HepG2 (cell line): Measurements from ENCODE around the gene MUCL3. TPM values are rescaled to one million over a fixed set of nuclear protein-coding genes. Genes with fewer than 3 reads are reported as not detected.
A peak's percentile ranks its signal among the peaks of the same experiment; 100 is the strongest.

ENCODE experiments used
- ATM ChIP-seq: fragments of 450-650 bp; IDR thresholded peaks from 2 replicates; pipeline ENCODE4 v1.7.1; 2017; ENCODE audit warnings: mild to moderate bottlenecking, borderline replicate concordance
- BRCA1 ChIP-seq: sonication (generic); formaldehyde crosslinking; IDR thresholded peaks from 2 replicates; pipeline ENCODE4 v1.4.0; 2020; ENCODE audit warnings: missing genetic modification reagents
- HES4 ChIP-seq: sonication (generic); formaldehyde crosslinking; IDR thresholded peaks from 2 replicates; pipeline ENCODE4 v1.9.0; 2021; ENCODE audit warnings: mild to moderate bottlenecking, missing genetic modification reagents, borderline replicate concordance
- MEIS1 ChIP-seq: sonication (generic); formaldehyde crosslinking; IDR thresholded peaks from 2 replicates; pipeline ENCODE4 v1.9.0; 2021; ENCODE audit warnings: mild to moderate bottlenecking, missing genetic modification reagents, moderate library complexity, borderline replicate concordance
- NR2C2 ChIP-seq: sonication (generic); formaldehyde crosslinking; IDR thresholded peaks from 2 replicates; pipeline ENCODE4 v1.4.0; 2020; ENCODE audit warnings: missing genetic modification reagents, mild to moderate bottlenecking, moderate library complexity, borderline replicate concordance
- PCBP2 ChIP-seq: fragments of 200-400 bp; formaldehyde crosslinking; optimal IDR thresholded peaks from 2 replicates; pipeline ENCODE3; 2018; ENCODE audit warnings: low read length, low read depth; ENCODE audit not compliant: poor library complexity, severe bottlenecking
- PRPF4 ChIP-seq: fragments of 200-400 bp; formaldehyde crosslinking; IDR thresholded peaks from 2 replicates; pipeline ENCODE4 v1.6.1; 2016; ENCODE audit warnings: low read length, low read depth; ENCODE audit not compliant: poor library complexity, severe bottlenecking
- PTBP1 ChIP-seq: fragments of 200-400 bp; formaldehyde crosslinking; IDR thresholded peaks from 2 replicates; pipeline ENCODE4 v1.6.1; 2018; ENCODE audit warnings: low read length, low read depth; ENCODE audit not compliant: poor library complexity, severe bottlenecking
- ZMYM4 ChIP-seq: sonication (generic); formaldehyde crosslinking; IDR thresholded peaks from 2 replicates; pipeline ENCODE4 v1.8.1; 2023; ENCODE audit warnings: mild to moderate bottlenecking, missing genetic modification reagents
- ZNF354B ChIP-seq: sonication (generic); formaldehyde crosslinking; IDR thresholded peaks from 2 replicates; pipeline ENCODE4 v1.8.0; 2022; ENCODE audit warnings: mild to moderate bottlenecking, missing genetic modification reagents
- ZNF782 ChIP-seq: sonication (generic); formaldehyde crosslinking; IDR thresholded peaks from 2 replicates; pipeline ENCODE4 v1.4.0; 2020; ENCODE audit warnings: missing genetic modification reagents, mild to moderate bottlenecking, borderline replicate concordance
- ZZZ3 ChIP-seq: sonication (generic); formaldehyde crosslinking; IDR thresholded peaks from 2 replicates; pipeline ENCODE4 v1.4.0; 2020; ENCODE audit warnings: missing genetic modification reagents, mild to moderate bottlenecking, borderline replicate concordance
- polyA plus RNA-seq, 8 experiments: library from polyadenylated mRNA; depleted of rRNA in 3 of 8; stranded (reverse) in 7 of 8; unstranded in 1 of 8; fragments of >200 nt; fragmentation: Illumina TruSeq in 4 of 8; extraction: Trizol in 4 of 8; gene quantifications; 2 replicates each; pipeline versions ENCODE4 v1.2.1 to v1.2.3, GENCODE V29; 2011 to 2016; ENCODE audit warnings: low read depth in 4 of 8, missing spikeins in 1 of 8, mixed read lengths in 1 of 8; ENCODE audit not compliant: insufficient read depth in 1 of 8
- total RNA-seq, 5 experiments: library from RNA; depleted of rRNA; stranded (reverse); fragments of >200 nt; fragmentation: Illumina TruSeq; extraction: Trizol; gene quantifications; 2 replicates each; pipeline ENCODE4 v1.2.3, GENCODE V29; 2016; ENCODE audit warnings: low read depth in 1 of 5
- TF ChIP-seq, protein P1 (sequence below): IDR thresholded peaks from 2 replicates; pipeline ENCODE4 v1.6.1; 2016; ENCODE audit warnings: mild to moderate bottlenecking, missing biosample characterization, missing genetic modification reagents
- TF ChIP-seq, protein P2 (sequence below): sonication (generic); formaldehyde crosslinking; IDR thresholded peaks from 2 replicates; pipeline ENCODE4 v1.5.0; 2020; ENCODE audit warnings: mild to moderate bottlenecking, missing genetic modification reagents
- TF ChIP-seq, protein P3 (sequence below): sonication (generic); formaldehyde crosslinking; IDR thresholded peaks from 2 replicates; pipeline ENCODE4 v1.4.0; 2020; ENCODE audit warnings: missing genetic modification reagents, borderline replicate concordance
- TF ChIP-seq, protein P4 (sequence below): sonication (generic); formaldehyde crosslinking; conservative IDR thresholded peaks from 2 replicates; pipeline ENCODE4 v1.4.0; 2020; ENCODE audit warnings: missing genetic modification reagents
- TF ChIP-seq, protein P5 (sequence below): sonication (generic); formaldehyde crosslinking; IDR thresholded peaks from 2 replicates; pipeline ENCODE4 v1.4.0; 2020; ENCODE audit warnings: missing genetic modification reagents

Gene MUCL3
- total and polyA plus RNA-seq, 2 of the 13 experiments (the other 11 are each of a cell fraction or from before 2014, with no cell fraction given) = not detected

DNA sequence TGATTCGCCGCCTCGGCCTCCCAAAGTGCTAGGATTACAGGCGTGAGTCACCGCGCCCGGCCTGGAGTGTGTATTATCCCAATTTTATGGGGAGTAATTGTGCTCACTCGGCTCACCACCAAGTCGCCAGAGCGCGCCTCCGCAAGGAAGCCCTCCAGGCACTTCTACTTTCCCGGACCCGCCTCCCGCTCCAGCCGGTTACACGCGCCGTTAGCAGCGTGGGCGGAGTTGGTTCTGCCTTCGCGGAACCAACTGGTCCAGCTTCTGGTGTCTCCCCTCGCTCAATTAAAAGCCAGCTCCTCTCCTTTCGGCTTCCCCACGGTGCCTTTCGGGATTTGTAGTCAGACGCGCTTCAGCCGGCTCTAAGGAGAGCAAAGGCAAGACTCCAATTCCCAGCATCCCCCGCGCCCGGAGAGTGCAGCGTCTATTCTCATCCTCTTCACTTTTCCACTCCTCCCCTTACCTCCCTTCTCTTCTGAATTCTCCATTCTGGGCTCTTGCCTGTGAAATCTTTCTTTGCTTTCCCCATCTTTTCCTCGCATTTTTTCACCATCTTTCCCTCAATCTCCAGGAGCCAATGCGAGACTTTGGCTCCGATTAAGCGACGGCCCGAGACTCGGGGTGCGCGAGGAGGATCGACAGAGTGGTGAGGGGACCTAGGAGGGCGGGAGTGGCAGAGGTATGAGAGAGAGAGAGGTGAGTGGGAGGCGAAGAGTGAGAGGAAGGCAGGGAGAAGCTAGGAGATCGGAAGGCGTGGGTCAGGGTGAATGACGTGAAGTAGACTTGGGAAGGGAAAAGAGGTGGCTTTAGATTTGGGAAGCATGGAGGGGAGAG lies 32.8 kb upstream of the MUCL3 start, which contains the start of gene GTF2H4 (continued):
- TF ChIP-seq, protein P1, sequence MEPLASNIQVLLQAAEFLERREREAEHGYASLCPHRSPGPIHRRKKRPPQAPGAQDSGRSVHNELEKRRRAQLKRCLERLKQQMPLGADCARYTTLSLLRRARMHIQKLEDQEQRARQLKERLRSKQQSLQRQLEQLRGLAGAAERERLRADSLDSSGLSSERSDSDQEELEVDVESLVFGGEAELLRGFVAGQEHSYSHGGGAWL (CRISPR knock-in tag) = peak; percentile 81
- TF ChIP-seq, protein P2, sequence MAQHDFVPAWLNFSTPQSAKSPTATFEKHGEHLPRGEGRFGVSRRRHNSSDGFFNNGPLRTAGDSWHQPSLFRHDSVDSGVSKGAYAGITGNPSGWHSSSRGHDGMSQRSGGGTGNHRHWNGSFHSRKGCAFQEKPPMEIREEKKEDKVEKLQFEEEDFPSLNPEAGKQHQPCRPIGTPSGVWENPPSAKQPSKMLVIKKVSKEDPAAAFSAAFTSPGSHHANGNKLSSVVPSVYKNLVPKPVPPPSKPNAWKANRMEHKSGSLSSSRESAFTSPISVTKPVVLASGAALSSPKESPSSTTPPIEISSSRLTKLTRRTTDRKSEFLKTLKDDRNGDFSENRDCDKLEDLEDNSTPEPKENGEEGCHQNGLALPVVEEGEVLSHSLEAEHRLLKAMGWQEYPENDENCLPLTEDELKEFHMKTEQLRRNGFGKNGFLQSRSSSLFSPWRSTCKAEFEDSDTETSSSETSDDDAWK (CRISPR knock-in tag) = no peak
- TF ChIP-seq NR2C2 (CRISPR knock-in tag) (peak; percentile 92), PTBP1 (peak; percentile 93), PRPF4 (no peak), BRCA1 (no peak), PCBP2 (peak; percentile 40), ZNF782 (CRISPR knock-in tag) (peak; percentile 56; the same call in 1 of the 2 replicates), ZZZ3 (peak; percentile 97), ZNF354B (no peak; the same call in 1 of the 2 replicates), MEIS1 (CRISPR knock-in tag) (peak; percentile 16; the same call in 1 of the 2 replicates), ATM (no peak), ZMYM4 (CRISPR knock-in tag) (peak; percentile 74), HES4 (peak; percentile 75; the same call in 1 of the 2 replicates)
- TF ChIP-seq, protein P3, sequence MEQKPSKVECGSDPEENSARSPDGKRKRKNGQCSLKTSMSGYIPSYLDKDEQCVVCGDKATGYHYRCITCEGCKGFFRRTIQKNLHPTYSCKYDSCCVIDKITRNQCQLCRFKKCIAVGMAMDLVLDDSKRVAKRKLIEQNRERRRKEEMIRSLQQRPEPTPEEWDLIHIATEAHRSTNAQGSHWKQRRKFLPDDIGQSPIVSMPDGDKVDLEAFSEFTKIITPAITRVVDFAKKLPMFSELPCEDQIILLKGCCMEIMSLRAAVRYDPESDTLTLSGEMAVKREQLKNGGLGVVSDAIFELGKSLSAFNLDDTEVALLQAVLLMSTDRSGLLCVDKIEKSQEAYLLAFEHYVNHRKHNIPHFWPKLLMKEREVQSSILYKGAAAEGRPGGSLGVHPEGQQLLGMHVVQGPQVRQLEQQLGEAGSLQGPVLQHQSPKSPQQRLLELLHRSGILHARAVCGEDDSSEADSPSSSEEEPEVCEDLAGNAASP (CRISPR knock-in tag) = peak; percentile 69; the same call in 1 of the 2 replicates
- TF ChIP-seq, protein P4, sequence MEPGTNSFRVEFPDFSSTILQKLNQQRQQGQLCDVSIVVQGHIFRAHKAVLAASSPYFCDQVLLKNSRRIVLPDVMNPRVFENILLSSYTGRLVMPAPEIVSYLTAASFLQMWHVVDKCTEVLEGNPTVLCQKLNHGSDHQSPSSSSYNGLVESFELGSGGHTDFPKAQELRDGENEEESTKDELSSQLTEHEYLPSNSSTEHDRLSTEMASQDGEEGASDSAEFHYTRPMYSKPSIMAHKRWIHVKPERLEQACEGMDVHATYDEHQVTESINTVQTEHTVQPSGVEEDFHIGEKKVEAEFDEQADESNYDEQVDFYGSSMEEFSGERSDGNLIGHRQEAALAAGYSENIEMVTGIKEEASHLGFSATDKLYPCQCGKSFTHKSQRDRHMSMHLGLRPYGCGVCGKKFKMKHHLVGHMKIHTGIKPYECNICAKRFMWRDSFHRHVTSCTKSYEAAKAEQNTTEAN (CRISPR knock-in tag) = no peak; the same call in 1 of the 2 replicates
- TF ChIP-seq, protein P5, sequence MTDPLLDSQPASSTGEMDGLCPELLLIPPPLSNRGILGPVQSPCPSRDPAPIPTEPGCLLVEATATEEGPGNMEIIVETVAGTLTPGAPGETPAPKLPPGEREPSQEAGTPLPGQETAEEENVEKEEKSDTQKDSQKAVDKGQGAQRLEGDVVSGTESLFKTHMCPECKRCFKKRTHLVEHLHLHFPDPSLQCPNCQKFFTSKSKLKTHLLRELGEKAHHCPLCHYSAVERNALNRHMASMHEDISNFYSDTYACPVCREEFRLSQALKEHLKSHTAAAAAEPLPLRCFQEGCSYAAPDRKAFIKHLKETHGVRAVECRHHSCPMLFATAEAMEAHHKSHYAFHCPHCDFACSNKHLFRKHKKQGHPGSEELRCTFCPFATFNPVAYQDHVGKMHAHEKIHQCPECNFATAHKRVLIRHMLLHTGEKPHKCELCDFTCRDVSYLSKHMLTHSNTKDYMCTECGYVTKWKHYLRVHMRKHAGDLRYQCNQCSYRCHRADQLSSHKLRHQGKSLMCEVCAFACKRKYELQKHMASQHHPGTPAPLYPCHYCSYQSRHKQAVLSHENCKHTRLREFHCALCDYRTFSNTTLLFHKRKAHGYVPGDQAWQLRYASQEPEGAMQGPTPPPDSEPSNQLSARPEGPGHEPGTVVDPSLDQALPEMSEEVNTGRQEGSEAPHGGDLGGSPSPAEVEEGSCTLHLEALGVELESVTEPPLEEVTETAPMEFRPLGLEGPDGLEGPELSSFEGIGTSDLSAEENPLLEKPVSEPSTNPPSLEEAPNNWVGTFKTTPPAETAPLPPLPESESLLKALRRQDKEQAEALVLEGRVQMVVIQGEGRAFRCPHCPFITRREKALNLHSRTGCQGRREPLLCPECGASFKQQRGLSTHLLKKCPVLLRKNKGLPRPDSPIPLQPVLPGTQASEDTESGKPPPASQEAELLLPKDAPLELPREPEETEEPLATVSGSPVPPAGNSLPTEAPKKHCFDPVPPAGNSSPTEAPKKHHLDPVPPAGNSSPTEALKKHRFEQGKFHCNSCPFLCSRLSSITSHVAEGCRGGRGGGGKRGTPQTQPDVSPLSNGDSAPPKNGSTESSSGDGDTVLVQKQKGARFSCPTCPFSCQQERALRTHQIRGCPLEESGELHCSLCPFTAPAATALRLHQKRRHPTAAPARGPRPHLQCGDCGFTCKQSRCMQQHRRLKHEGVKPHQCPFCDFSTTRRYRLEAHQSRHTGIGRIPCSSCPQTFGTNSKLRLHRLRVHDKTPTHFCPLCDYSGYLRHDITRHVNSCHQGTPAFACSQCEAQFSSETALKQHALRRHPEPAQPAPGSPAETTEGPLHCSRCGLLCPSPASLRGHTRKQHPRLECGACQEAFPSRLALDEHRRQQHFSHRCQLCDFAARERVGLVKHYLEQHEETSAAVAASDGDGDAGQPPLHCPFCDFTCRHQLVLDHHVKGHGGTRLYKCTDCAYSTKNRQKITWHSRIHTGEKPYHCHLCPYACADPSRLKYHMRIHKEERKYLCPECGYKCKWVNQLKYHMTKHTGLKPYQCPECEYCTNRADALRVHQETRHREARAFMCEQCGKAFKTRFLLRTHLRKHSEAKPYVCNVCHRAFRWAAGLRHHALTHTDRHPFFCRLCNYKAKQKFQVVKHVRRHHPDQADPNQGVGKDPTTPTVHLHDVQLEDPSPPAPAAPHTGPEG = 0 out of 2 replicates have a peak, but pooled peaks have one; percentile 0
